Measurements from ENCODE around the gene SYT1.

DNA sequence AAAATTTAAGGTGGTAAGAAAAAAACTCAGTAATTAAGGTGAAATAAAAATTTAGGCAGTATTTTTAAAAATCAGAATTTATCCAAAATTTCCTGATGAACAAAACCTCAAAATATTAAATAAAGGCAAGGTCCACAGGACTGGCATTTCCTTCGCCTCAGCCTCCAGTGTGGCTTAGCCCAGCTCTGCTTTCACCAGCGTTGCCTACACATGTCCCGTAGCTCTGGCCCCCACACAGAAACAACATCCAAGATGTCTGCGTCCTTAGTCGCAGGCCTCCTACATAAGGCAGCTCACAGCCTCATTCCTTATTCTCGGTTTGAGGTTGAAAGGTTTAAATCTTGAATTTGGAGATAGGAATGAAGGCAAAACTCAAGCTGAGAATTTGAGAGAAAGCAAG lies 274.3 kb downstream of the SYT1 start:
- no peak for TF ChIP-seq TAF1 (IDR thresholded peaks at IDR 0.05; ENCODE audit: borderline replicate concordance, low read depth, low read length)
- TF ChIP-seq POLR2A (IDR thresholded peaks at IDR 0.05; ENCODE audit: low read depth, low read length) = no peak

Measured in GM12892 (cell line).